ENCODE results near the gene HGD.

DNA sequence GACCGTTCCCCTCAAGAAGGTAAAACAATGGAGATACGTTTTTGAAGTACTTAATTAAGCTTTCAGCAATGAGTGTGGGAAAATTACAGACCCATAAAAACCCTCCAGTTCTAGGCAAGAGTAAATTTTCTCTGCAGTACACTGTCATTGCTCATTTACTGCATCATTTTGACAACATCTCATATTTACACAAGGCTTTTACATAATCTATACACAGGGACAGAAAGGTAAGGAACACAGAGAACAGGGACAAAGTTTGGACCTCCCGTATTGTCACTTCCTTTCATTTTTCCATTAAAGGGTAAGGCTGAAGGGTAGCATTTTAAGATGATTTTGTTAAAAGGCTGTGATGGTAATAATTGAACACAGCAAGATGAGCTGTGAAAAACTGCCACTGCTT, 7.4 kb upstream of the HGD start:
- TF ChIP-seq, protein P1, sequence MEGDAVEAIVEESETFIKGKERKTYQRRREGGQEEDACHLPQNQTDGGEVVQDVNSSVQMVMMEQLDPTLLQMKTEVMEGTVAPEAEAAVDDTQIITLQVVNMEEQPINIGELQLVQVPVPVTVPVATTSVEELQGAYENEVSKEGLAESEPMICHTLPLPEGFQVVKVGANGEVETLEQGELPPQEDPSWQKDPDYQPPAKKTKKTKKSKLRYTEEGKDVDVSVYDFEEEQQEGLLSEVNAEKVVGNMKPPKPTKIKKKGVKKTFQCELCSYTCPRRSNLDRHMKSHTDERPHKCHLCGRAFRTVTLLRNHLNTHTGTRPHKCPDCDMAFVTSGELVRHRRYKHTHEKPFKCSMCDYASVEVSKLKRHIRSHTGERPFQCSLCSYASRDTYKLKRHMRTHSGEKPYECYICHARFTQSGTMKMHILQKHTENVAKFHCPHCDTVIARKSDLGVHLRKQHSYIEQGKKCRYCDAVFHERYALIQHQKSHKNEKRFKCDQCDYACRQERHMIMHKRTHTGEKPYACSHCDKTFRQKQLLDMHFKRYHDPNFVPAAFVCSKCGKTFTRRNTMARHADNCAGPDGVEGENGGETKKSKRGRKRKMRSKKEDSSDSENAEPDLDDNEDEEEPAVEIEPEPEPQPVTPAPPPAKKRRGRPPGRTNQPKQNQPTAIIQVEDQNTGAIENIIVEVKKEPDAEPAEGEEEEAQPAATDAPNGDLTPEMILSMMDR (IDR thresholded peaks at IDR 0.05), result no peak
- TF ChIP-seq POLR2A (IDR thresholded peaks at IDR 0.05), result no peak
